Activated CD8-positive, alpha-beta memory T cell treated with anti-CD3 and anti-CD28 coated beads, Interleukin-2, amount 50 U/mL, for 1 hour (primary cell): ENCODE results near the gene PTPRN2.

ENCODE experiments used
- DNase-seq: peaks from one replicate; pipeline ENCODE4 v3.0.0-alpha.2; 2020; ENCODE audit errors: extremely low read depth

The PTPRN2 gene

GRCh38 chr7:157685430-157686284 lies 902.0 kb downstream of the PTPRN2 start:
- DNase-seq = no peak

GRCh38 chr7:157684909-157685429 lies 902.7 kb downstream of the PTPRN2 start:
- DNase-seq = no peak

GRCh38 chr7:157684157-157684908 lies 903.3 kb downstream of the PTPRN2 start:
- no peak for DNase-seq

GRCh38 chr7:157683747-157684156 lies 903.9 kb downstream of the PTPRN2 start:
- DNase-seq = no peak

- DNase-seq = no peak
Observed at GRCh38 chr7:157682946-157683746, 904.5 kb downstream of the PTPRN2 start.

GRCh38 chr7:157682064-157682945 lies 905.3 kb downstream of the PTPRN2 start:
- DNase-seq = no peak

GRCh38 chr7:157679607-157680006 lies 908.0 kb downstream of the PTPRN2 start:
- no peak for DNase-seq

GRCh38 chr7:157678501-157678900 lies 909.1 kb downstream of the PTPRN2 start:
- DNase-seq = no peak

- DNase-seq = no peak
Observed at GRCh38 chr7:157676456-157677255, 911.0 kb downstream of the PTPRN2 start.

- no peak for DNase-seq
Observed at GRCh38 chr7:157676001-157676400, 911.6 kb downstream of the PTPRN2 start.

- no peak for DNase-seq
Observed at GRCh38 chr7:157675427-157675927, 912.1 kb downstream of the PTPRN2 start.

- DNase-seq = no peak
Observed at GRCh38 chr7:157674715-157675426, 912.8 kb downstream of the PTPRN2 start.

- DNase-seq = no peak
Observed at GRCh38 chr7:157674027-157674714, 913.5 kb downstream of the PTPRN2 start.

GRCh38 chr7:157673573-157673972 lies 914.0 kb downstream of the PTPRN2 start:
- DNase-seq = no peak

- no peak for DNase-seq
Observed at GRCh38 chr7:157671358-157672255, 916.0 kb downstream of the PTPRN2 start.

- DNase-seq = no peak
Observed at GRCh38 chr7:157670490-157671357, 916.9 kb downstream of the PTPRN2 start.
